HG03066 (cell line): ENCODE data around the gene MICAL3.
"Not testable (repeated sequence)": the region's sequence is repeated elsewhere in the genome, so short reads cannot be mapped to it uniquely, and the experiment has no call there.

Experiments used
- ATAC-seq: cut with Tn5 transposase; IDR thresholded peaks from one replicate; pipeline ENCODE4 v1.9.1; 2021; ENCODE audit warnings: low read depth; ENCODE audit not compliant: unreplicated experiment

Gene MICAL3

GRCh38 chr22:17941471-17942406, 82.6 kb downstream of the MICAL3 start:
- ATAC-seq, result no peak

GRCh38 chr22:17939579-17939978, 84.8 kb downstream of the MICAL3 start:
- no peak for ATAC-seq

- no peak for ATAC-seq
These were observed 85.3 kb downstream of the MICAL3 start for GRCh38 chr22:17939011-17939410.

- no peak for ATAC-seq
These were observed 85.9 kb downstream of the MICAL3 start for GRCh38 chr22:17938484-17938924.

GRCh38 chr22:17932457-17932856, 91.9 kb downstream of the MICAL3 start:
- ATAC-seq, result not testable (repeated sequence)

- no peak for ATAC-seq
These were observed 92.9 kb downstream of the MICAL3 start for GRCh38 chr22:17931400-17931825.

GRCh38 chr22:17930455-17931313, 93.7 kb downstream of the MICAL3 start:
- ATAC-seq, result no peak

- no peak for ATAC-seq
These were observed 94.5 kb downstream of the MICAL3 start for GRCh38 chr22:17929909-17930308.

GRCh38 chr22:17928391-17928790, 96.0 kb downstream of the MICAL3 start:
- no peak for ATAC-seq

- no peak for ATAC-seq
These were observed 97.3 kb downstream of the MICAL3 start for GRCh38 chr22:17927062-17927461.

- ATAC-seq, result no peak
These were observed 97.8 kb downstream of the MICAL3 start for GRCh38 chr22:17926516-17926915.

GRCh38 chr22:17925431-17925841, 98.9 kb downstream of the MICAL3 start:
- ATAC-seq, result no peak

- no peak for ATAC-seq
These were observed 99.5 kb downstream of the MICAL3 start for GRCh38 chr22:17924735-17925364.

GRCh38 chr22:17924076-17924475, 100.3 kb downstream of the MICAL3 start:
- ATAC-seq, result no peak

- ATAC-seq, result no peak
These were observed 101.1 kb downstream of the MICAL3 start for GRCh38 chr22:17922925-17923903.

GRCh38 chr22:17921871-17922821, 102.2 kb downstream of the MICAL3 start:
- ATAC-seq, result no peak

GRCh38 chr22:17920992-17921650, 103.2 kb downstream of the MICAL3 start:
- no peak for ATAC-seq

- no peak for ATAC-seq
These were observed 104.2 kb downstream of the MICAL3 start for GRCh38 chr22:17920145-17920605.
